ENCODE results near the gene CMTM8. TPM values are rescaled to one million over a fixed set of nuclear protein-coding genes. Genes with fewer than 3 reads are reported as not detected.

CMTM8 gene
- total RNA-seq, 1 donor from 2014 or later: 9.0 TPM

GRCh38 chr3:32203854-32204253 lies 34.6 kb upstream of the CMTM8 start:
- TF ChIP-seq, protein P1, sequence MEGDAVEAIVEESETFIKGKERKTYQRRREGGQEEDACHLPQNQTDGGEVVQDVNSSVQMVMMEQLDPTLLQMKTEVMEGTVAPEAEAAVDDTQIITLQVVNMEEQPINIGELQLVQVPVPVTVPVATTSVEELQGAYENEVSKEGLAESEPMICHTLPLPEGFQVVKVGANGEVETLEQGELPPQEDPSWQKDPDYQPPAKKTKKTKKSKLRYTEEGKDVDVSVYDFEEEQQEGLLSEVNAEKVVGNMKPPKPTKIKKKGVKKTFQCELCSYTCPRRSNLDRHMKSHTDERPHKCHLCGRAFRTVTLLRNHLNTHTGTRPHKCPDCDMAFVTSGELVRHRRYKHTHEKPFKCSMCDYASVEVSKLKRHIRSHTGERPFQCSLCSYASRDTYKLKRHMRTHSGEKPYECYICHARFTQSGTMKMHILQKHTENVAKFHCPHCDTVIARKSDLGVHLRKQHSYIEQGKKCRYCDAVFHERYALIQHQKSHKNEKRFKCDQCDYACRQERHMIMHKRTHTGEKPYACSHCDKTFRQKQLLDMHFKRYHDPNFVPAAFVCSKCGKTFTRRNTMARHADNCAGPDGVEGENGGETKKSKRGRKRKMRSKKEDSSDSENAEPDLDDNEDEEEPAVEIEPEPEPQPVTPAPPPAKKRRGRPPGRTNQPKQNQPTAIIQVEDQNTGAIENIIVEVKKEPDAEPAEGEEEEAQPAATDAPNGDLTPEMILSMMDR (conservative IDR thresholded peaks at IDR 0.05): no peak
- no peaks in the 10 kb centered on the region for H3K27me3 Mint-ChIP-seq
- H3K36me3 Mint-ChIP-seq: no peaks in the 10 kb centered on the region
- DNase-seq (ENCODE audit: extremely low spot score, unreplicated experiment): no peak
- no peaks in the 10 kb centered on the region for H3K9me3 Mint-ChIP-seq
- H3K4me3 Mint-ChIP-seq: no peak overlapping the region
- no peaks in the 10 kb centered on the region for H3K4me1 Mint-ChIP-seq (ENCODE audit: unreplicated experiment)
- no peak overlapping the region for H3K27ac Mint-ChIP-seq

DNA sequence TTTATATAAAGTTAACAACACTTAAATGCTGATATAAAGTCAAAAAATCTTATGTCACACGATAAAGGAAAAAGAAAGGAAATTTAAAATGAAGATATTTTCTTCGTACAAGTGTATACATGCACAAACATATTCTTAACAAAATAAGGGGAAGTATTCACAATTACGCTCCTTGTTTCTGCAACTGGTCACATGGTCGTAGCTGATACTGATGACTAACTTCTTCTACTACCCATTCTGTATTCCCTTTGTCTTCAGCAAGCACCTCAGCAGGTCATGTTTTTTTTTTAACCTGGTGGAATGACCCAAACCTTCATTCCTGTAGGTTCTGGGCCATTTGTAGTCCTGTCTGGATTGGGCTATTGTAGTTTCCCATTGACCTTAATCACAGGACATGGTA lies 30.0 kb upstream of the CMTM8 start:
- H3K9me3 Mint-ChIP-seq: no peaks in the 10 kb centered on the region
- H3K27ac Mint-ChIP-seq: no peak overlapping the region
- H3K4me3 Mint-ChIP-seq: no peak overlapping the region
- no peaks in the 10 kb centered on the region for H3K4me1 Mint-ChIP-seq (ENCODE audit: unreplicated experiment)
- no peaks in the 10 kb centered on the region for H3K36me3 Mint-ChIP-seq
- TF ChIP-seq, protein P1 (conservative IDR thresholded peaks at IDR 0.05): no peak
- no peaks in the 10 kb centered on the region for H3K27me3 Mint-ChIP-seq
- DNase-seq (ENCODE audit: extremely low spot score, unreplicated experiment): no peak

DNA sequence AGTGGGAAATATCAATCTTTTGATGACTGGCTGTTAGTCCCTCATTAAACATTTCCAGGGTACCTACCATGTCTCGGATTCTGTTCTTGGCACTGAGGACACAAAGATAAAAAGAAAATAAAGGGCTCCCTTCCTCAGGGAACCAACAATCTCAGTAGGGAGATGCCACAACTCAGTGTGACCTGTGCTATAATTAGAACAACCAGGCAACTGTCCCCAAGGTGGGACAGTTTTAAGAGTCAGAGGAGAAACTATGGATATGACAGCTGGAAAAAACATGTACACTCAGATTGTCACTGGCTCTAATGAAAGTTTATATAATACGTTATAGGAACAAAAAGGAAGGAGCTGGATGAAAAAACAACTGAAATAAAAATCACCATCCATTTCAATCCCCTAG lies 23.3 kb upstream of the CMTM8 start:
- Mint-ChIP-seq H3K36me3 (no peaks in the 10 kb centered on the region), H3K27me3 (peaks cover 3% of the 10 kb centered on the region), H3K27ac (no peak overlapping the region), H3K4me3 (no peak overlapping the region), H3K9me3 (peaks cover 10% of the 10 kb centered on the region), H3K4me1 (ENCODE audit: unreplicated experiment) (peaks cover 11% of the 10 kb centered on the region)
- TF ChIP-seq, protein P1 (conservative IDR thresholded peaks at IDR 0.05): no peak
- no peak for DNase-seq (ENCODE audit: extremely low spot score, unreplicated experiment)

GRCh38 chr3:32216172-32216783 lies 22.2 kb upstream of the CMTM8 start:
- Mint-ChIP-seq H3K27me3 (peaks cover 3% of the 10 kb centered on the region), H3K36me3 (no peaks in the 10 kb centered on the region), H3K4me1 (ENCODE audit: unreplicated experiment) (peaks cover 11% of the 10 kb centered on the region), H3K4me3 (no peak overlapping the region), H3K9me3 (peaks cover 14% of the 10 kb centered on the region), H3K27ac (peak overlapping the region; percentile 9)
- TF ChIP-seq, protein P1 (conservative IDR thresholded peaks at IDR 0.05): no peak
- no peak for DNase-seq (ENCODE audit: extremely low spot score, unreplicated experiment)

DNA sequence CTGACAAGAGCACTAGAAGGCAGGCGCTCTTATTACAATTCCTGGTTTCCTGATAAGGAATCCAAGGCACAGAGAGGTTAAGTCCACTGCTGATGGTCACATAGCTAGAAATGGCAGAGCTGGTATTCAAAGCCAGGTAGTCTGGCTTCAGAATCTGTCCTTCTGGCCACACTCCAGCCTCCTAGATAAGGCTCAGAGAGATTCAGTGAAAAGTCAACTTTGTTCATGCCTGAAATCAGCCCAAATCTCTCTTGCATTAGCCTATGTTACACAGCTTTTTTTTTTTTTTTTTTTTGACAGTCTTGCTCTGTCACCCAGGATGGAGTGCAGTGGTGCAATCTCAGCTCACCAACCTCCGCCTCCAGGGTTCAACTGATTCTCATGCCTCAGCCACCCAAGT lies 21.1 kb upstream of the CMTM8 start:
- no peak overlapping the region for H3K27ac Mint-ChIP-seq
- H3K4me3 Mint-ChIP-seq: no peak overlapping the region
- TF ChIP-seq, protein P1 (conservative IDR thresholded peaks at IDR 0.05): no peak

More for the DNA sequence above, 21.1 kb upstream of the CMTM8 start:
- no peak for DNase-seq (ENCODE audit: extremely low spot score, unreplicated experiment)
- H3K4me1 Mint-ChIP-seq (ENCODE audit: unreplicated experiment): peaks cover 11% of the 10 kb centered on the region
- peaks cover 3% of the 10 kb centered on the region for H3K27me3 Mint-ChIP-seq
- no peaks in the 10 kb centered on the region for H3K36me3 Mint-ChIP-seq
- peaks cover 14% of the 10 kb centered on the region for H3K9me3 Mint-ChIP-seq
